Measurements from ENCODE around the gene TRPV4. TPM values are rescaled to one million over a fixed set of nuclear protein-coding genes. Genes with fewer than 3 reads are reported as not detected.
A peak's percentile ranks its signal among the peaks of the same experiment; 100 is the strongest.

TRPV4 gene
- total and polyA plus RNA-seq, 9 of the 15 experiments (the other 6 are each of a cell fraction or from before 2014, with no cell fraction given): 0.13 TPM; not detected in 8

DNA sequence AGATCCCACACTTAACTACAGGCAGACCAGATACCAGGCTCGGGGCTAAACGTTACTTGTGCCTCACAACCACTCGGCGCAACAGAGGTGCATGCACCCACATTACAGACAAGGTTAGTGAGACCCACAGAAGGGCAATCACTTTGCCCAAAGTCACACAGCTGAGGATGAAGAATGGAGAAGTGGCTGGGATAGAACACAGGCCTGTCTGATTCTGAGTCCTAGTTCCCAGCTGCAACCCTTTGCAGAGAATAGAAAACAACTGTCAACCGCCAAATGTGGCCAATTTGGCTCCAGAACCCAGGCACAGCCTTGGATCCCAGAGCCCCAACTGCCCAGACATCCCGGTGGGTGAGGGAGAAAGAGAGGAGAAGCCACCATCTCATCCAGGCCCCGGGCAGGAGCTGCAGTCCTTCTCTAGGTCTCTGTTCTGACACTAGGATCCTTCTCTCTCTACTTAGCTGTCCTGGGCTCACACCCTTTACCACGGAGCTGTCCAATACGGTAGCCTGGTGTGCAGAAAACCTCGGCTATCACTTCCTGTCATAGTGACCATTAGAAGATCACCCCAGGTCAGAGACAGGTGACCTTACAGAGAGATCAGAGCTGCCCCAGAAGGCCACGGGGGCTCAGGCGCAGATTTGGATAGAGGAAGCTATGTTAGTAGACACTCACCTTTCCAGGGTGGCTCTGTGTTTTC is 60.4 kb downstream of the TRPV4 start:
- Histone ChIP-seq H3K36me3 (ENCODE audit: control insufficient read depth, insufficient read depth, low read length) (no peaks in the 10 kb centered on the region), H3K4me1 (replicated peaks in 1 of 2; ENCODE audit: control insufficient read depth in 2 of 2, insufficient read depth in 2 of 2, low read length in 2 of 2) (peaks cover 0 to 26% of the 10 kb centered on the region in 2 experiments; a peak in 3 of 5 replicates), H3K4me2 (ENCODE audit: insufficient read depth, low read length) (no peak overlapping the region), H2AFZ (ENCODE audit: low read depth, low read length) (no peak overlapping the region), H3K27ac (ENCODE audit: extremely low read depth, low read depth, low read length) (no peak overlapping the region), H3K9ac (ENCODE audit: insufficient read depth in 1 of 2, low read depth in 2 of 2, low read length in 2 of 2) (no peak overlapping the region), H3K4me3 (no peak overlapping the region), H3K79me2 (ENCODE audit: control insufficient read depth, insufficient read depth, low read length) (no peaks in the 10 kb centered on the region), H3K27me3 (ENCODE audit: control insufficient read depth in 2 of 2, insufficient read depth in 2 of 2, low read length in 2 of 2) (peaks cover 13 to 56% of the 10 kb centered on the region in 2 experiments; a peak in 4 of 5 replicates), H4K20me1 (replicated peaks; ENCODE audit: control insufficient read depth, insufficient read depth, low read length) (peaks cover 12% of the 10 kb centered on the region; the same call in 1 of the 2 replicates), H3K9me1 (ENCODE audit: control insufficient read depth, insufficient read depth, low read length) (no peaks in the 10 kb centered on the region), H3K9me3 (replicated peaks; ENCODE audit: control insufficient read depth, insufficient read depth, low read depth, low read length) (no peaks in the 10 kb centered on the region)
- ATAC-seq: peak; percentile 10; the same call in 1 of the 3 replicates
- FAIRE-seq: no peak
- 2% methylated on average over 12 of the region's 12 CpGs for WGBS (ENCODE audit: insufficient coverage, low coverage, missing lambda C conversion rate)
- intact Hi-C loops (cut with micrococcal nuclease): no loop called here
- CTCF ChIA-PET (ENCODE audit: low intra/inter-chr PET ratio): no interaction called here
- TF ChIP-seq, protein P1, sequence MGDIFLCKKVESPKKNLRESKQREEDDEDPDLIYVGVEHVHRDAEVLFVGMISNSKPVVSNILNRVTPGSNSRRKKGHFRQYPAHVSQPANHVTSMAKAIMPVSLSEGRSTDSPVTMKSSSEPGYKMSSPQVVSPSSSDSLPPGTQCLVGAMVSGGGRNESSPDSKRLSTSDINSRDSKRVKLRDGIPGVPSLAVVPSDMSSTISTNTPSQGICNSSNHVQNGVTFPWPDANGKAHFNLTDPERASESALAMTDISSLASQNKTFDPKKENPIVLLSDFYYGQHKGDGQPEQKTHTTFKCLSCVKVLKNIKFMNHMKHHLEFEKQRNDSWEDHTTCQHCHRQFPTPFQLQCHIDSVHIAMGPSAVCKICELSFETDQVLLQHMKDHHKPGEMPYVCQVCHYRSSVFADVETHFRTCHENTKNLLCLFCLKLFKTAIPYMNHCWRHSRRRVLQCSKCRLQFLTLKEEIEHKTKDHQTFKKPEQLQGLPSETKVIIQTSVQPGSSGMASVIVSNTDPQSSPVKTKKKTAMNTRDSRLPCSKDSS (IDR thresholded peaks at IDR 0.05; ENCODE audit: low read depth, partially characterized antibody): no peak
- TF ChIP-seq ZC3H8 (IDR thresholded peaks at IDR 0.05): no peak
- TF ChIP-seq, protein P2, sequence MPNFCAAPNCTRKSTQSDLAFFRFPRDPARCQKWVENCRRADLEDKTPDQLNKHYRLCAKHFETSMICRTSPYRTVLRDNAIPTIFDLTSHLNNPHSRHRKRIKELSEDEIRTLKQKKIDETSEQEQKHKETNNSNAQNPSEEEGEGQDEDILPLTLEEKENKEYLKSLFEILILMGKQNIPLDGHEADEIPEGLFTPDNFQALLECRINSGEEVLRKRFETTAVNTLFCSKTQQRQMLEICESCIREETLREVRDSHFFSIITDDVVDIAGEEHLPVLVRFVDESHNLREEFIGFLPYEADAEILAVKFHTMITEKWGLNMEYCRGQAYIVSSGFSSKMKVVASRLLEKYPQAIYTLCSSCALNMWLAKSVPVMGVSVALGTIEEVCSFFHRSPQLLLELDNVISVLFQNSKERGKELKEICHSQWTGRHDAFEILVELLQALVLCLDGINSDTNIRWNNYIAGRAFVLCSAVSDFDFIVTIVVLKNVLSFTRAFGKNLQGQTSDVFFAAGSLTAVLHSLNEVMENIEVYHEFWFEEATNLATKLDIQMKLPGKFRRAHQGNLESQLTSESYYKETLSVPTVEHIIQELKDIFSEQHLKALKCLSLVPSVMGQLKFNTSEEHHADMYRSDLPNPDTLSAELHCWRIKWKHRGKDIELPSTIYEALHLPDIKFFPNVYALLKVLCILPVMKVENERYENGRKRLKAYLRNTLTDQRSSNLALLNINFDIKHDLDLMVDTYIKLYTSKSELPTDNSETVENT (CRISPR knock-in tag; IDR thresholded peaks at IDR 0.05): no peak
- TF ChIP-seq FIP1L1 (IDR thresholded peaks at IDR 0.05; ENCODE audit: low read depth, low read length, poor library complexity, severe bottlenecking): no peak
- TF ChIP-seq TAL1 (IDR thresholded peaks at IDR 0.05): no peak
- no peak for TF ChIP-seq TAF1 (IDR thresholded peaks at IDR 0.05; ENCODE audit: control insufficient read depth, extremely low read depth, insufficient read depth, low read length, severe bottlenecking)
- TF ChIP-seq, protein P3, sequence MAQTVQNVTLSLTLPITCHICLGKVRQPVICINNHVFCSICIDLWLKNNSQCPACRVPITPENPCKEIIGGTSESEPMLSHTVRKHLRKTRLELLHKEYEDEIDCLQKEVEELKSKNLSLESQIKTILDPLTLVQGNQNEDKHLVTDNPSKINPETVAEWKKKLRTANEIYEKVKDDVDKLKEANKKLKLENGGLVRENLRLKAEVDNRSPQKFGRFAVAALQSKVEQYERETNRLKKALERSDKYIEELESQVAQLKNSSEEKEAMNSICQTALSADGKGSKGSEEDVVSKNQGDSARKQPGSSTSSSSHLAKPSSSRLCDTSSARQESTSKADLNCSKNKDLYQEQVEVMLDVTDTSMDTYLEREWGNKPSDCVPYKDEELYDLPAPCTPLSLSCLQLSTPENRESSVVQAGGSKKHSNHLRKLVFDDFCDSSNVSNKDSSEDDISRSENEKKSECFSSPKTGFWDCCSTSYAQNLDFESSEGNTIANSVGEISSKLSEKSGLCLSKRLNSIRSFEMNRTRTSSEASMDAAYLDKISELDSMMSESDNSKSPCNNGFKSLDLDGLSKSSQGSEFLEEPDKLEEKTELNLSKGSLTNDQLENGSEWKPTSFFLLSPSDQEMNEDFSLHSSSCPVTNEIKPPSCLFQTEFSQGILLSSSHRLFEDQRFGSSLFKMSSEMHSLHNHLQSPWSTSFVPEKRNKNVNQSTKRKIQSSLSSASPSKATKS (CRISPR knock-in tag; IDR thresholded peaks at IDR 0.05): no peak
- TF ChIP-seq CREM (IDR thresholded peaks at IDR 0.05; ENCODE audit: low read depth): no peak
- TF ChIP-seq RBM15 (IDR thresholded peaks at IDR 0.05; ENCODE audit: insufficient read depth, low read length): no peak
- TF ChIP-seq ZFPM2 (CRISPR knock-in tag; IDR thresholded peaks at IDR 0.05): no peak
- TF ChIP-seq, protein P4, sequence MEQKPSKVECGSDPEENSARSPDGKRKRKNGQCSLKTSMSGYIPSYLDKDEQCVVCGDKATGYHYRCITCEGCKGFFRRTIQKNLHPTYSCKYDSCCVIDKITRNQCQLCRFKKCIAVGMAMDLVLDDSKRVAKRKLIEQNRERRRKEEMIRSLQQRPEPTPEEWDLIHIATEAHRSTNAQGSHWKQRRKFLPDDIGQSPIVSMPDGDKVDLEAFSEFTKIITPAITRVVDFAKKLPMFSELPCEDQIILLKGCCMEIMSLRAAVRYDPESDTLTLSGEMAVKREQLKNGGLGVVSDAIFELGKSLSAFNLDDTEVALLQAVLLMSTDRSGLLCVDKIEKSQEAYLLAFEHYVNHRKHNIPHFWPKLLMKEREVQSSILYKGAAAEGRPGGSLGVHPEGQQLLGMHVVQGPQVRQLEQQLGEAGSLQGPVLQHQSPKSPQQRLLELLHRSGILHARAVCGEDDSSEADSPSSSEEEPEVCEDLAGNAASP (IDR thresholded peaks at IDR 0.05): no peak
- TF ChIP-seq ZNF561 (CRISPR knock-in tag; conservative IDR thresholded peaks at IDR 0.05): no peak
- DNase-seq (ENCODE audit: extremely low read depth in 1 of 4, low spot score in 3 of 4): no peak
- POLR2A ChIA-PET: interaction anchor here (0.6 to 0.7 kb wide), 2 partner anchors 49 to 170 kb away, joined by 3 to 4 read pairs; no protein-coding TSS in a partner anchor
- no TSS peak for BruUV-seq (replicated peaks)
- in situ Hi-C loops (cut with MboI): loop anchor here (5.0 kb wide), 1 partner anchor 340 kb away; no protein-coding TSS in a partner anchor
